GM18870 (cell line): ENCODE measurements around the gene KIRREL3.

Experiments used
- ATAC-seq: cut with Tn5 transposase; IDR thresholded peaks from one replicate; pipeline ENCODE4 v1.9.1; 2021; ENCODE audit warnings: moderate library complexity; ENCODE audit not compliant: unreplicated experiment

Gene KIRREL3

DNA sequence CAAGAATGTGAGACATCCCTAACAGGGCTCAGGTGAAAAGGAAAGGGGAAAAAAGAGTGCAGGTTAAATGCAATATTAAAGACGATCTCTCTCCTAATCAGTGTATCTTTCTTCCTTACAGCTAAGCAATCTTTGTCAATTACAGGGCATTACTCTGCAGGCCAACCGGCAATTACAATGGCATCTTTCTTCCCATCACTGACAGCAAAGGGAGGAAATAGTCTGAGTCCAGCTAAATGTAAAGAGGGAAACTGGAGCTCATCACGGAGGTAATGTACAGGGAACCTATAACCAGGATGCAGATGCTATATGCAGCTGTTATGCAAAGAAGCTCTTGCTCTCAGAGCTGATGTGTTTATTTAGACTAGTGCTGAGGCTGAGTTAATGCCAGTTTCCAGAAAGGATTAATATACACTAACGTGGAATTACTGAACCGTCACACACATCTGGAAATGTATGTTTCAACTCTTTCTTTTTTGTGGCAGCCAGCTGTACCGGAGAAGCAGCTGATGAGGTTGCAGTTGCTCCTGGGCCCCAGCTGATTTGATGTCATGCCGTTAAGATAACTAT lies 121.6 kb downstream of the KIRREL3 start:
- ATAC-seq: no peak

DNA sequence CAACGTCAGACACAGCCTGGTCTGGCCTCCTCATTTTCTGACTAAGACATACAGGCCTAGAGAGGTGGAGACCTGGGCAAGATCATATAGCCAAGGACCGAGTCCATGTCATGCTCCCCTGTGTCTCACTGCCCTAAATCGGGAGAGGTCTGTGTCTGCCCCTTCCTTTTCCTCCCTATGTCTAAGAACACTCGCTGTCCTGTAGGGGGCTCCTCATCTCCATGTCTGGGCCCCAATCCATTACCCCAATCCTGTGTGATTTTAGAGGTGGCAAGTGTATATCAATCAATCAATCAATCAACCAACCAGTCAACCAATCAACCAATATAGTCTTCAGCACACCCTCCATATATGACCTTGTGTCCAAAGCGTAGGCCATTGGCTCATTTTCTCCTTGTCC lies 125.7 kb downstream of the KIRREL3 start:
- ATAC-seq: no peak

DNA sequence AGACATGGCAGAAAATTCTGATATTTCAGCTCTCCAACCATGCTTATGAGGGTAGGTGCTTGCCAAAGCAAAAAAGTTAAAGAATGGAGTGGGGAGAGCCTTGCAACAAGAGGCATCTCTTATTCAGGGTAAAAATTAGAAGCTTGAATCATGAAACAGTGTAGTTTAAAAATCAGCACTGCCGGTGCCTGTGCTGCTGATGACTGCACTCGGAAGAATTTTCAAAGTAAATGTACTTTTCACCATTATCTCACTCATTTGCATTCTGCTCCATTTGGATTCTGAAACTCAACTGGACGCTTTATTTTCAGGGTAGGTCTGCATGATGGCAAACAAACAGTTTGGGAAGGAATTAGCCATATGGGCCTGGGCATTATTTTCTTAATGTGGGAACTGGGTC lies 126.3 kb downstream of the KIRREL3 start:
- ATAC-seq: no peak

DNA sequence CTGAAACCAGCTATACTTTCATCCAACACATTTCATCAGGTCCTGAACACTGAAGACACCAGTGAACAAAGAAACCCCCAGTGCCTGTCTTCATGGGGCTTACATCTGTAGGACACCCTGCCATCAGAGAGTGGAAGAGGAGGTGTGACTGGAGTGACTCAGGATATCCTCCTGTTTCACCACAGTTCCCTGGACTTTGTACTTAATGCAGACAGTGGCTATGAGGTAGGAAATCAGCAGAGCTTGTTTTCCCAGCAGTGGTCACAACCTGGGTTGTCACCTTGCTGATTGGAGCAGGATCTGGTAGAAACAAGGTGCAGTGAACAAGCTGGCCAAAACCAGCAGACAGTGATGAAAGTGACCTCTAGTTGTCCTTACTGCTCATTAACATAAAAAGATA lies 128.8 kb downstream of the KIRREL3 start:
- ATAC-seq: no peak

DNA sequence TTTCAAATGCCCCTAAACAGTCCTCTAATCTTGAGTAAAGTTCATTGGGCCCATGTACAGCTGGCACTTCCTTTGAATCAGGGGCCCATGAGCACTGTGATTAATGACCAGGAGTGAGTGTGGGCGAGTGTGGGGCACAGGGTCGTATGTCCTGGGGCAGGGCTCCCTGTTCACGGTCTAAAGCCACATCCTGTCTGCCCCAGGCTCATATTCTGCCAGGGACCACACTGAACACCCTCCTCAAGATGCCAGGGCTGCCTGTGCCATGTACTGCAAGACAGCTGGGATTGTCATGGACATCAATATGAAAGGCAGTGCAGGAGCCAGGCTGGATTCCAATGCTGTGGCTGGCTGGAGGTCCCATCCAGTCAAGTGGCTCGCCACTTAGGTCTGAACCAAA lies 130.5 kb downstream of the KIRREL3 start:
- ATAC-seq: no peak

DNA sequence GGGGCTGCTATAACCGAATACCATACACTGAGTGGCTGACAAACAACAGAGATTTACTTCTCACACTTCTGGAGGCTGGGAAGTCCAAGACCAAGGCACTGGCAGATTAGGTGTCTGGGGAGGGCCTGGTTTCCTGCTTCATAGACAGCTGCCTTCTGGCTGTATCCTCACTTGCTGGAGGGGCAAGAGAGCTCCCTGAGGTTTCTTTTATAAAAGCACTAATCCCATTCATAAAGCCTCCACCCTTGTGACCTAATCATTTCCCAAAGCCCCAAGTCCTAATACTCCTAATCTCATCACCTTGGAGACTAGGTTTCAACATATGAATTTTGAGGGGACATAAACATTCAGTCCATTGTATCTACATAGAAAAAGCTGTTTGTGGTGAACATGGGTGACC lies 131.8 kb downstream of the KIRREL3 start:
- ATAC-seq: no peak

DNA sequence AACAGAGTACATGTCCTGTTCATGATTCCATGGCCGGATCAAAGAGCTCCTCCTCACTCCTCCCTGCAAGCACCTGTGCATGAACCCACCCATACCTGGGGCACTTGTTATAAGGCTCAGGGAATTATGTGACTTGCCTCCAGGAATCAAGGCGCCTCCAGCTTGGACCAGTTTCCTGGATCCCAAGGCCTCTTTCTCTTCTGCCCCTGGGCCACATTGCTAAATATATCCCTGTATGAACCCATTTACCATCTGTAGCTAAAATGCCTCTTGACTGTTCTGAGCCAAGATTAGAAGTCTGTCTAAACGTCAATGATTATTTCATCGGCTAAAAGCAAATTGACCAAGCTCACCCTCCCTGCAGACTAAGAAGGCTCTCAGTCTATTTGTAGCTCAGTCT lies 135.6 kb downstream of the KIRREL3 start:
- ATAC-seq: no peak

DNA sequence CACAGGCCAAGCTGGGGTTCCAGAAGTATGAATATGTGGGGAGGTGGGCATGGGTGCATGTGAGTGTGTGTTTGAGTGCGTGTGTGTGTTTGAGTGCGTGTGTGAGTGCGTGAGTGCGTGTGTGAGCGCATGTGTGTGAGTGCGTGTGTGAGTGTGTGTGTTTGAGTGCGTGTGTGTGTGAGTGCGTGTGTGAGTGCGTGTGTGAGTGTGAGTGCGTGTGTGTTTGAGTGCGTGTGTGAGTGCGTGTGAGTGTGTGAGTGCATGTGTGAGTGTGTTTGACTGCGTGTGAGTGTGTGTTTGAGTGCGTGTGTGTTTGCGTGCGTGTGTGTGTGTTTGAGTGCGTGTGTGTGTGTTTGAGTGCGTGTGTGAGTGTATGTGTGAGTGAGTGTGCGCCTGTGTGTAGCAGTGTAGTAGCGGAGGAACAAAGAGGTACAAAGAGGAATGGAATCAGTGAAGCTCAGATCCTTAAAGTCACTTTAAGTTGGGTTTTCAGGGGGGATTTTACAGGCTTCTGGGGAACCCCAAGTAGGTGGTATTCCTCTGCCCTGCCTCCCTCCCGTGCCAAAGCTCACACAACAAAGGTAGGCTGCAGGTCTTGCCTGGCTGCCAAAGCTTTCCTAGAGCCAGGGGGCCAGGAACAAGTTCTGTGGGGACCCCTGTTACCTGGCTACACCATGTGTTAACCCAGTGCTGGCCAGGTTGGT lies 137.1 kb downstream of the KIRREL3 start:
- no peak for ATAC-seq

DNA sequence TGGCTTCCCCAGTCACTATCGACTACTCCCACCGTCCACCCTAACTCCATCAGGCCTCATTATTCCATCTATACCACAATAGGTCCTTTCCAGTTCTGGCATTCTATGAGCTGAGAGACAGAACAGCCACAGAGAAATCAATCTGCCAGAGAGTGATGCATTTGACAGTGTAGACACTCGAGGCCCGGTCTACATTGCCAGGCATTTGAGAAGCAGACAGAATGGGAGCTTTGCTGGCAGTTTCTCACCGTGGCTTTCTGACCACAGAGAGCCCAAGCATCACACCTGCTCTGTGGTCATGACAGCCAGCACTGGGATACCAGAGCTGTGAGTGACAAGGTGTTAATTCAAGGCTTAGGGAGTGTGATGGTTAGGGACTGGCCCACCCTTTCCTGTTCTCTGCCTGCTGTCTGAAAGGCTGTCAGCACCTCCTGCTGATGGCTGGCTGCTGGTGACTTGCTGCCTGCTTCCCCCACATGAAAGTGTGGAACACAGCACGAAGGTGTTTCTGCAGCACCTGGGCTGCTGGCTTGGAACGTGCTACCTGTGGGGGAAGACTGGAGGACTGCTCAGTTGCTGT lies 137.8 kb downstream of the KIRREL3 start:
- peak; percentile 85 for ATAC-seq

DNA sequence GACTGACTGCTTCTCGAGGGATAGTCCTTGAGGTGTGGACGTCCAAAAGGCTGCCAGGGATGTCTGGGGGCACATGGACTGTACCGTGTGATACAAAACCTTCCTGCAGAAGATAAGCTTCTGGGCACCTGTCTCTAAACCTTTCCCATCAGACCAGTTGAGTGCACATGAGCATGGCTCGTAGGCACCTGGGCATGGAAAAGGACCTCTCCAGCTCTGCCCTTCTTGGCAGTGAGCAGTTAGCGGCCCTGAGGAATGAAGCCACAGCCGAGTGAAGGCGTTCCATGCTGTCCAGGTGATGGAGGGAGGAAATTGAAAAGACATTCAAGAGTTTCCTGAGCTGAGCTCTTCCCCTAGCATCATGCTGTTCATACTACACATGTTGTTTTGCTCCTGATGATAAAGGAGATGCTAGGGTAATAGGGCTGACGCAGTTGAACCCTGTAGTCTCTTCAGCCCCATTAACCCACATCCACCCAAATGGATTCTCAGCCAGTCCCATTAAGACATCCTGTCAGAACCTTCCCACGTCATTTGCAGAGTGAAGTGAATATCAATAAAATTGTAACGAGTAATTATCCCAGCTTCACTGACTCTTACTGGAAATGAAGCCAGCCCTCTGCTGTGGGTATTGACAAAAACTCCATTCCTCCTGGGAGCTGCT lies 138.6 kb downstream of the KIRREL3 start:
- no peak for ATAC-seq

DNA sequence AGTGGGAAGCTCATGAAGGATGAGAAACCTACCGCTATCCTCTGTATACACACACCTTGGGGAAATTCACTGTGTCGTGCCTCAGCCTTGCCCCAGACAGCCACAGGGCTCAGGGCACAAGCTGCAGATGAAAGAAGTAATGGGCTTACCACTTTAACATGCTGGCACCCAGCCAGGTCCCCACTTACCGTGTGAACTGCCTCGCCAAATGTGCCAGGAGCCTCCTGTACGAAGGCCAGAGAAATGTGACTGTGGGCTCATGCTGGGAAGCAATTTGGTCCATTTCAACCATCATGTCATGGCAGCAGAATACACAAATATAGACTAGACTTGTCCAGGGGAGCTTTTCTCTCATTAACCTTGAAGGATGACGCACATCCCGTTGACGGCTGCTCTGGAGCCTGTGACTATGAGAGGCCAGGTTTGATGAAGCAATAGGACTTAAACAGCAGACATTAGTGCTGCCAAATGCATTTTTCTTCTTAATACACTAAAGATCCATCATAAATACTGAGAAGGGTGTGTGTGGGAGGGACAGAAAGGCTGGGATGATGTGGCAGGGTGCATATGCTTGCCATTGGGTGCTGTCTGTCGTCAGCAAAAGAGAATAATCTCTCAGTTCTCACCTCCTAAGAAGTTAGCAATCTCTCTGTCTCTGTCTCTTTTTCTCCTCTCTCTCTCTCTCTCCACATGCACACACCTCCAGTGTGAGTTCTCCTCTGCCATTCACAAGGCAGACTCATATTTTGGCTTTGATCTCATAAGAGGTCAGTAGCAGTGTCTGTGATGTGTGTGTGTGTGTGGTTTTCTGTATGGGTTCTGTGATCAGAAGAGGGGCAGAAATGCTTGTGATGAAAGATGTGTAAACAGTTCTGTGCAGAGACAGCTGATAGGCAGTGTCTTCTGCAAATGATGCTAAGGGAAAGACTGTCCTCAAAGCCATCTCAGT lies 142.4 kb downstream of the KIRREL3 start:
- no peak for ATAC-seq

DNA sequence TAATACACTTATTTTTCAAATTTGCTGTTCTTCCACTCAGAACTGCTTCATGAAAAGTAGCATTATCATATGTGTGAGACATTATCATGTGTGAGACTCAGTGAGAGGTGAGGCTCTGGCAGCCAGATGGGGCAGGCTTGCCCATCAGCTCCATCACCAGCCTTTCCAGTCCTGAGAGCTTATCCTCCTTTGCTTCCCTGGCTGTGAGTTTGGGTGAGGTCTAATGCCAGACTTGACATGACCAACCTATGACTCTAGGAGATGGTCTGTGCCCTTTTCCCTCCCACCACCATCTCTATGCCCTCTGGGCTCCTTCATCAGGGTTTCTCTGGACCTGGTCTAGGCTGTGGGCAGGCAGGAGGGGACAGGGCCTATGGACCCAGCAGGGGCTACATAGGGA lies 145.0 kb downstream of the KIRREL3 start:
- no peak for ATAC-seq

DNA sequence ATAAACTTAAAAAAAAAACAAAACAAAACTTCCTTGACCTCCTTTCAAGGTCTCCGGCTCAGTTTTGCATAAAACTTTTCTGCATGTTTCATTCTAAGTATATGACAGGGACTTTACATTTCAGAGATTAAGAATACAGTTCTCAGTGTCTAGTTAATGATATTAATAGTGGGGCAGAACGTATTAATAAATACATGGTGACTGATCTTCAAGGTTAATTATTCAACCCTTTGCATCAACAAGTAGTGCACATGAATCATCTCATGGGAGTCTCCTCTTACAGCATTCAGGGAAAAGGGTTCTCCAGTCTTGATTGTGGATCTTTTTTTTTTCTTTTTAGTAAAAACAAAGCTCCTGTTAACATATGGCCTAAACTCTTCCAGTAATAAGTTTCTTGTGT lies 146.8 kb downstream of the KIRREL3 start:
- peak; percentile 81 for ATAC-seq

DNA sequence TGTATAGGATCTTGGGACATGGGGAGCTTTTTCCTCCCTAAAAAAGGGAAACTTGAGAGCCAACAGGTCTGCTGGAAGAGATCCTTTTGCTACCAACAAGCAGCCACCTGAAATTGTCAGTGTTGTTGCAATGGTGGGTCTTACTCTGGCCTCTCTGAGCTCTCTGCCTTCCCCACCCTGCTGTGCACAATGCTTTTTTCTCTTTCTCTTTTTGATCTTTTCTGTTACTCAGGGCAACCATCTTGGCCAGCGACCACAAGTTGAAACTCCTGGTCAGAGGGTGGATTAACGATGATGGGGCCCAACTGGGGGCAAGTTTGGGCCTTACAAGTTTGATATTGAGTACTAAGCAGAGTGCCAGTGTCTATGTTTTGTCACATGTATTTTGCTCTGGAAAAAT lies 155.8 kb downstream of the KIRREL3 start:
- ATAC-seq: no peak

DNA sequence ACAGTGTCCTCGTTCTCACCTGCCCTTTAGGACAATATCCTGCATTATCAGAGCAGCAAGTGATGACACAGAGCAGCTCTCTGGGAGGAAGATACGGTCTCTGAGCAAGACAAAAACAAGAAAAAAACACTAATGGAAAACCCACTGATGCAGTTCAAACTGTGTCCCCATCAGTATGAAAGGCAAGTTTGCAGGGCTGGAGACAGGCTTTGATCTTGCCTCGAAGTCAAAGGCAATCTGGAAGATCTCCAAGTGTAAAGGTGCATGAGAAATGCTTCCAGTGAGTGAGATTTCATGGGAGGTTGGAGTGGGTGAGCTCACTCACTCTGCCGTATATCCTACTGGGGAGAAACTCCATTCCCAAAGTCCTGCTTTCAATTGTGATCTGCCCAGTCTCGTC lies 157.5 kb downstream of the KIRREL3 start:
- ATAC-seq: no peak

DNA sequence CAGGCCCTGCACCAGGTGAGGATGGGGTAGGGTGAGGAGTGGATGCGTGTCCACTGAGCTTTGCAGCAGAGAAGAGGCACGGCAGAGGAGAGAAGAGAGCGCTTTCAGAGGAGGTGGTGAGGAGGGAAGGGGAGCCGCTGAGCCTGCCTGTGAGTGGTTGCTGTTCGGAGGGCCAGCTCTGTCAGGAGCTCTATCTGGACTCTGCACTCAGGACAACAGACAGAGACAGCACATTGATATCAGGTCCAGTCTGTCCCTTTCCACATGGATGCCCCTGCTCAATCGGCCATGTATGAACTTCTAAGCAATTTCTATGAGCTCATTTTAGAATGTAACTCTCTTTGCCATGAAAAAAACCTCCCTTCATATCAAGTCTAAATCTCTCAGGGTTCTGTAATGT lies 158.6 kb downstream of the KIRREL3 start:
- ATAC-seq: no peak

DNA sequence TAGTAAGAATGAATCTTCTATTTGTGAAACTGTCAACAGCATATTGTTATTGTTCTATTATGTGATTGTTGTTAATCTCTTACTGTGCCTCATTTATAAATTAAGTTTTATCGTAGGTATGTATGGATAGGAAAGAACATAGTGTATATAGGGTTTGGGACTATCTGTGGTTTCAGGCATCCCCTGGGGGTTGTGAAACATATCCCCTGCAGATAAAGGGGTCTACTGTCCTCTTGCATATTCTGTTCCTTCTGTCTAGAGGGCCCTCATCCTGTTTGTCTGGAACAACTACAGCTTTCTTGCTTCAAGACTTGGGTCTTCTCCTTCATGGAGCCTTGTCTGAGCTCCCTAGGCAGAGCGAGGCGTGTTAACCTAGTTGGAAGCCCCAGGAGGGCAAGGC lies 159.6 kb downstream of the KIRREL3 start:
- ATAC-seq: no peak

DNA sequence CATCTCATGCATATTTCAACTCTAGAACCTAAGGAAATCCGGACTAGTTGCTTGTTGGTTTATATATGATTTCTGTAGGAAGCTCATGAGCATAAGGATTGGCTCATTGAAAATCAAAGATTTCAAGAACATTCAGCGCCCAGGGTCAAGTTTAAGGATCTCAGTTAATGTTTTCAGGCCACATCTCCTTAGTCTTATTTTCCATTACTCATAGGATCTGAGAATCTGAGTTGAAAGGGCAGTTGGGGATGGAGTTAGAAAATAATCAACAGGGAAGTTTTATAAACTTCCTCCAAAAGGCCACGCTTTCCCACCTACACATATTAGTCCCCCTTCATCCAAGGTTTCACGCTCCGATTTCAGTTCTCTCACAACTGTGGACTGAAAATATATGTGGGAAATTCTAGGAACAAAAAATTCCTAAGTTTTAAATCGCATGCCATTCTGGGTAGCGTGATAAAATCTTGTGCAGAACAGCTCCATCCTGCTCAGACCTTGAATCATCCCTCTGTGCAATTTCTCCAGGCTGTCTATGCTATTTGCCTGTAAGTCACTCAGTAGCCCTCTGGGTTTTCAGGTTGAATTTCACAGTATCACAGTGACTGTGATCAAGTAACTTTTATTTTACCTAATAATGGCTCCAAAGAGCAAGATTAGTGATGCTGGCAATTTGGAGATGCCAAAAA lies 160.2 kb downstream of the KIRREL3 start:
- no peak for ATAC-seq

DNA sequence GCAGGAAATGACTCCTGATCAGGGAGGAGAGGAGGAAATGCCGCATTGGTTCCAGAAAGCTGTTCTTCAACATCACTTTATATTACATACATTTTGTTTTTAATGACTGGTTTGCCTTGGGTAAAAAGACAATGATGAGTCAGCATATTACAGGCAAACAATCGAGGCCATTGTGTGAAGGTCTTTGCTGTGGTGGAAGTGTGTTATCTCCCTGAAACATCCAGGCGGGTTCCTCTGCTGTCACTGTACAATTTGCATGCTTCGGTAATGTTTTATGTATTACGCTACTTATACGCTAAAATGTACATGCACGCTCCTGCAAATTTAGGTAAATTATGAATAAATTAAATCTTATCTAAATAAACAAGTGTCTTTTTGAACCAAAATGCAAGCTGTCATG lies 161.1 kb downstream of the KIRREL3 start:
- no peak for ATAC-seq

DNA sequence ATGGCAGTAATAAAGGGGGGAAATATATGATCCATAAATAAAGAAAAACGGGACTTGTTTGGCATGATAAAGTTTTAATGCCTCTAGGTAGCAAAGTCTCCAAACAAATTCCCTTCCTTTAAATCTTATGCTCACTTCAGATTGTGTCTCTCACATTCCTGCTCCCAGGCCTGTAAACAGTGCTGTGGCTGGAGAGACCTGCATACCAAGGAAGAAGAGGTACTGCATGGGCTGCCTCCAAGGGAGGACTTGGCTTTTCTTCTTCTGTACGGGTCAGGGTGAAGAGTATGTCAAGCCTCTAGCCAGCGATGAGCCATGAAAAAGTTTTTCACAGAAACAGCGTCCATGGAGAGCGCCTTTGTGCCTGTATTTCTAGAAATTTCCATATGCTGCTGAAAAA lies 161.8 kb downstream of the KIRREL3 start:
- ATAC-seq: no peak

DNA sequence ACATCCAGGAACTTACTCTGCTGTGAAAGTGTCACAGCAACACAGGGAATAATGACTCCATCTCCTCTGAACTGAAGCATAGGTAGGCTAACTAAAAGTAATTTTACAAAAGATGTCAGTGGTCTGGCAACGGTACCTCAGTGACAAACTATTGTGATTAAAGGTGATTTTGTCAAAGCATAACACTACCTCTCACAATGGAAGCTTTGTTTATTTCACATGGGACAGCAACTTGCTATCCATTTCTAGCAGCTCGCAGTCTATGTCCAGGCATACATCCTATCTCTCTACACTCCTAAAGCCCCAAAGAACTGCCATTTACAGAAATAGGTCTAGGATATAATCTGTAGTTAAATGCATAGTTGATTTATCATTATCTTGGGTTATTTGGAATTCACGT lies 163.0 kb downstream of the KIRREL3 start:
- no peak for ATAC-seq
